Stomach (tissue), 9 donors: ENCODE measurements around the gene EGR2. TPM values are rescaled to one million over a fixed set of nuclear protein-coding genes. Genes with fewer than 3 reads are reported as not detected.

Experiments used
- DNase-seq, 2 donors: peaks; one replicate each; pipeline versions ENCODE4 v3.0.0 to v3.0.0-alpha.2; 2013 to 2019
- H3K27ac ChIP-seq, 5 donors: fragments of 200-600 bp in 4 of 5; sonication (generic) in 4 of 5; one replicate each; pipeline ENCODE4 v1.5.1; 2013 to 2019; ENCODE audit warnings: mild to moderate bottlenecking in 1 of 5, moderate library complexity in 1 of 5
- H3K27me3 ChIP-seq, 3 donors: fragments of 200-600 bp; sonication (generic); one replicate each; pipeline ENCODE4 v1.5.1; 2017 to 2019; ENCODE audit warnings: mixed run types in 1 of 3
- H3K36me3 ChIP-seq, 4 donors: fragments of 200-600 bp; sonication (generic); 1 replicate in 3 of 4; 2 replicates in 1 of 4; pipeline ENCODE4 v1.5.1; 2016 to 2019
- H3K4me1 ChIP-seq, 4 donors: fragments of 200-600 bp; sonication (generic); one replicate each; pipeline ENCODE4 v1.5.1; 2016 to 2019
- H3K4me3 ChIP-seq, 4 donors: fragments of 200-600 bp; sonication (generic) in 3 of 4; one replicate each; pipeline ENCODE4 v1.5.1; 2016 to 2019; ENCODE audit warnings: mild to moderate bottlenecking in 1 of 4
- H3K9me3 ChIP-seq, 4 donors: fragments of 200-600 bp; sonication (generic); one replicate each; pipeline ENCODE4 v1.5.1; 2016 to 2019
- CTCF ChIP-seq, 7 experiments: fragments of 450-650 bp in 4 of 7; fragments of 200-600 bp in 3 of 7; sonication (generic) in 3 of 7; IDR thresholded peaks; one replicate each; pipeline ENCODE4 v1.5.1; 2016 to 2019; ENCODE audit warnings: antibody characterized with exemption in 7 of 7, control low read depth in 2 of 7, mild to moderate bottlenecking in 1 of 7
- EP300 ChIP-seq: sonication (generic); formaldehyde crosslinking; IDR thresholded peaks from one replicate; pipeline ENCODE4 v1.6.1; 2017; ENCODE audit warnings: antibody characterized with exemption
- POLR2A ChIP-seq, 4 donors: fragments of 450-650 bp; IDR thresholded peaks; one replicate each; pipeline ENCODE4 v1.6.1; 2016; ENCODE audit warnings: antibody characterized with exemption in 4 of 4, control low read depth in 2 of 4, mild to moderate bottlenecking in 1 of 4, moderate library complexity in 1 of 4
- POLR2AphosphoS5 ChIP-seq, 3 donors: sonication (generic); formaldehyde crosslinking; IDR thresholded peaks; one replicate each; pipeline ENCODE4 v1.6.1; 2016; ENCODE audit warnings: antibody characterized with exemption in 3 of 3
- WGBS, 5 donors: extraction: QIAGEN DNeasy Blood & Tissue Kit in 3 of 5; methylation state at CpG; one replicate each; pipeline versions ENCODE4 v1.1.5 to v1.1.7; 2013 to 2018; 5-methylcytosine and 5-hydroxymethylcytosine counted together
- intact Hi-C: fragments of 100-400 bp; cut with DNase I; formaldehyde crosslinking; loops from one replicate; pipeline ENCODE4 v1.15.1; 2023; ENCODE audit warnings: low total_unique reads
- polyA plus RNA-seq, 3 donors: library from polyadenylated mRNA; stranded (reverse); fragments of 200-250 nt; gene quantifications; one replicate each; pipeline ENCODE4 v1.2.3, GENCODE V29; 2013
- total RNA-seq, 5 donors: library from RNA; depleted of rRNA; stranded (reverse); fragments of >200 nt; gene quantifications; one replicate each; pipeline versions ENCODE4 v1.1.0 to v1.2.3, GENCODE V29; 2014 to 2016
- donor health status: healthy with polysubstance abuse.
- donor health status: Bipolar disorder and iron deficiency.
- donor health status: healthy.

Gene EGR2
- total and polyA plus RNA-seq, 8 donors: 0.46 to 5.8 (median 1.2) TPM; not detected in 3

DNA sequence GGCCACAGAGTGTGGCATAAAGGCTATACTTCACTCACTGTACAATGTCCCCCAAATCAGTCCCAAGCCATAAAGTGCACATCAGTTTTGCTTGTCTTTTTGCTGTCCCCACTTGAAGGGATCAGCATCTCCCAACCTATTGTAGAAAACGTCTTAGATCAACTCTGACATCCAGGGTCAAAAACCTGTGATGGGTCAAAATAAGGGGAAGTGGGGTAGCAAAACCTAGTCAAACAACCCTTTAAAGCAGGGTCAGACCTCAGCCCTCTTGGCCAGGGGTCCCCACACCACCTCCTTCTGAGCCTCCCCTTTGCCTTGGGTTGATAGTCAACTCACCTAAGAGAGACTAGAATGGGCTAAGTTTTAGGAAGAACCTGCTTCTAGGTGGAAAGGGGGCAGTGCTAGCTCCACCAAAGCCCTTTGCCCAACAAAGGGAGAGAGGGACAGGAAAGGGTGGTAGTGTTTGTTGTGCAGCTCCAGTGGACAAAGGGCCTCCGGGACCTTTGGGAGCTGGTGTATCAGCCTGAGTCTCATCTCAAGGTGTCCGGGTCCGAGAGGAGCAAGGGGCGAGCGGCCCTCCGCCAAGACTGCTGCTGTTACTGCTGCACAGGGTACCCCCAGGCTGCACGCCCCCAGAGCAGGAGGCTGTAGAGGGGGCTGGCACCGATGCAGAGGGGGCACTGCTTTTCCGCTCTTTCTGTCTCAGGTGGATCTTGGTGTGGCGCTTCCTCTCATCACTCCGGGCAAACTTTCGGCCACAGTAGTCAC lies 3.3 kb downstream of the EGR2 start:
- no peak overlapping the region for H3K4me3 ChIP-seq
- intact Hi-C loops: loop anchor here (10.0 kb wide), 1 partner anchor 218 kb away; no protein-coding TSS in a partner anchor
- TF ChIP-seq EP300 (no peak), POLR2A (IDR thresholded peaks at IDR 0.05) (no peak), CTCF (IDR thresholded peaks at IDR 0.05) (no peak), POLR2AphosphoS5 (IDR thresholded peaks at IDR 0.05) (no peak)
- WGBS, 5 donors: 81 to 89% (median 86%) methylated on average over 9 to 13 of the region's 13 CpGs
- H3K36me3 ChIP-seq: peaks cover 0 to 7% (median 0%) of the 10 kb centered on the region in 4 donors
- no peak overlapping the region for H3K27ac ChIP-seq
- H3K9me3 ChIP-seq: no peaks in the 10 kb centered on the region
- DNase-seq: no peak
- peaks cover 18 to 48% (median 30%) of the 10 kb centered on the region in 4 donors for H3K4me1 ChIP-seq
- peaks cover 8 to 33% (median 29%) of the 10 kb centered on the region in 3 donors for H3K27me3 ChIP-seq

- Histone ChIP-seq H3K4me1 (peaks cover 25 to 56% (median 34%) of the 10 kb centered on the region in 4 donors), H3K4me3 (no peak overlapping the region), H3K27ac (no peak overlapping the region), H3K9me3 (no peaks in the 10 kb centered on the region), H3K36me3 (peaks cover 0 to 7% (median 0%) of the 10 kb centered on the region in 4 donors), H3K27me3 (peaks cover 8 to 33% (median 29%) of the 10 kb centered on the region in 3 donors)
- intact Hi-C loops: loop anchor here (10.0 kb wide), 1 partner anchor 217 kb away; no protein-coding TSS in a partner anchor
- no peak for DNase-seq
- WGBS, 5 donors: 80 to 85% (median 81%) methylated on average over 10 of the region's 10 CpGs
- no peak for TF ChIP-seq POLR2AphosphoS5 (IDR thresholded peaks at IDR 0.05)
Measured at GRCh38 chr10:62811159-62811875, 4.8 kb downstream of the EGR2 start.

DNA sequence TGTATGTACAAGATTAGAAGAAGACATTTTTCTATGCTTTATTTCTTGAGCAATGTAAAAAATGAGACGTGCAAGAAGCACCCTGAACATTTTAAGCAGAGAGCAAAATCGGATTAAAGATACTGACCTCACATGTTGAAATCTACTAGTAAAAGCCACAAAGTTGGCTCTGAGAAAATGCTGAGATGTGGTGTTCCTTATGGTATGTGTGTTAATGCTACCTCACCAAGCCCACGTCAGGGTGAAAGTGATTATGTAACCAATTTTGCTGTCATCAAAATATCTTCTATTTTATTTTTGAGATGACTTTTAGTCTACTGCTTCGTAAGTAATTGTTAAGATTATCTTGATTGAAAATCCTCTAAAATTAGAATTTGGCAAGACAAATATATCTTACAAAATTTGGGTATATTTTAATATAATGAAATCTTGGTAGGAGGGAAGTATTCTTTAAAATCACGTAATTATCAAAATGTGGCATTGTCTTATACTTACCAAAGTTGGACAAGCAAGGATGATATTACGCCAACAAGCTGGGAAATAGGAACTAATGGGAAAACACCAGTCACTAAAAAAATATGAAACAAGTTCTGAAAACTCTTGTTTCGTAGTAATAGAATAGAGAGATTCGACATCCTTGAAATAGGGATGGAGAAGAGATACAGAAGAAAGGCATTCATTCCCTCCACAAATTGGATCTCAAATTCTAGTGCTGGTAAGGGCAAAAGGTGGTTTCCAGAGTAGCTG lies 5.8 kb downstream of the EGR2 start:
- 91 to 94% (median 93%) methylated on average over 8 of the region's 8 CpGs for WGBS, 5 donors
- no peak overlapping the region for H3K4me3 ChIP-seq
- intact Hi-C loops: loop anchor here (10.0 kb wide), 1 partner anchor 216 kb away; no protein-coding TSS in a partner anchor
- peaks cover 0 to 7% (median 0%) of the 10 kb centered on the region in 4 donors for H3K36me3 ChIP-seq
- peaks cover 5 to 27% (median 22%) of the 10 kb centered on the region in 3 donors for H3K27me3 ChIP-seq
- no peaks in the 10 kb centered on the region for H3K9me3 ChIP-seq
- no peak for TF ChIP-seq POLR2AphosphoS5 (IDR thresholded peaks at IDR 0.05)
- TF ChIP-seq CTCF (IDR thresholded peaks at IDR 0.05): no peak
- TF ChIP-seq POLR2A (IDR thresholded peaks at IDR 0.05): no peak
- no peak for TF ChIP-seq EP300
- no peak overlapping the region for H3K27ac ChIP-seq
- peaks cover 26 to 57% (median 35%) of the 10 kb centered on the region in 4 donors for H3K4me1 ChIP-seq
- DNase-seq: no peak

DNA sequence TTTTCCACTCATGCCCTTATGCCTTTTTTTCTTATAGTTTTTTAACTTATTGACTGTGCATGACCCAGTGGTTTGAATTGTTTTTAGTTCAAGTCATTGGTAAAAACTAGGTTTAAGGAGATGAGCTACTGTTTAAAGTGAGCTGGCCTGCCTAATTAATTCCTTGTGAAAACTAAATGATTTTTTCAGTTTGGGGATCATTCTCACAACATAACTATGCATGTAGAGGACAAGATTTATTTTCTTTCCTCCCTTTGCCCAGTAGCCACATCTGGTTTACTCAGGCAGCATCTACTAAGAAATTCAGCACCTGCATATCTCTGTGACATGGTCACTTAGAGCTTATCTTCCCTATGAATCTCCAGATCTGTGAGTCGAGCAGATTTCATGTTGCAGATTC lies 9.9 kb downstream of the EGR2 start:
- no peaks in the 10 kb centered on the region for H3K27me3 ChIP-seq
- WGBS, 5 donors: 6 to 23% (median 12%) methylated on average over 1 of the region's 1 CpG
- H3K9me3 ChIP-seq: no peaks in the 10 kb centered on the region
- H3K4me3 ChIP-seq: peak overlapping the region; percentile 88 to 97 (median 92)
- H3K27ac ChIP-seq: peak overlapping the region in 1 of 5 donors; percentile 97
- no peak for DNase-seq
- TF ChIP-seq POLR2A (IDR thresholded peaks at IDR 0.05) (no peak), EP300 (no peak), CTCF (IDR thresholded peaks at IDR 0.05) (no peak)
- intact Hi-C loops: no loop called here
- peaks cover 20 to 49% (median 31%) of the 10 kb centered on the region in 4 donors for H3K4me1 ChIP-seq
- peaks cover 0 to 7% (median 0%) of the 10 kb centered on the region in 4 donors for H3K36me3 ChIP-seq
